GF-D8 (cell line): ENCODE results near the gene SLC47A2.
A peak's percentile ranks its signal among the peaks of the same experiment; 100 is the strongest.

Experiments
- DNase-seq: peaks from one replicate; lab custom pipeline; 2025; lab: John Stamatoyannopoulos, UW

The SLC47A2 gene

GRCh38 chr17:19727501-19728078, 11.2 kb upstream of the SLC47A2 start:
- no peak for DNase-seq

GRCh38 chr17:19726631-19727376, 10.4 kb upstream of the SLC47A2 start:
- DNase-seq = no peak

GRCh38 chr17:19725486-19725885, 9.1 kb upstream of the SLC47A2 start:
- no peak for DNase-seq

GRCh38 chr17:19724501-19725420, 8.4 kb upstream of the SLC47A2 start:
- peak; percentile 0 for DNase-seq

- no peak for DNase-seq
These were observed 7.6 kb upstream of the SLC47A2 start for GRCh38 chr17:19723964-19724363.

- no peak for DNase-seq
These were observed 4.4 kb upstream of the SLC47A2 start for GRCh38 chr17:19720631-19721426.

- no peak for DNase-seq
These were observed 3.8 kb upstream of the SLC47A2 start for GRCh38 chr17:19720210-19720475.

DNA sequence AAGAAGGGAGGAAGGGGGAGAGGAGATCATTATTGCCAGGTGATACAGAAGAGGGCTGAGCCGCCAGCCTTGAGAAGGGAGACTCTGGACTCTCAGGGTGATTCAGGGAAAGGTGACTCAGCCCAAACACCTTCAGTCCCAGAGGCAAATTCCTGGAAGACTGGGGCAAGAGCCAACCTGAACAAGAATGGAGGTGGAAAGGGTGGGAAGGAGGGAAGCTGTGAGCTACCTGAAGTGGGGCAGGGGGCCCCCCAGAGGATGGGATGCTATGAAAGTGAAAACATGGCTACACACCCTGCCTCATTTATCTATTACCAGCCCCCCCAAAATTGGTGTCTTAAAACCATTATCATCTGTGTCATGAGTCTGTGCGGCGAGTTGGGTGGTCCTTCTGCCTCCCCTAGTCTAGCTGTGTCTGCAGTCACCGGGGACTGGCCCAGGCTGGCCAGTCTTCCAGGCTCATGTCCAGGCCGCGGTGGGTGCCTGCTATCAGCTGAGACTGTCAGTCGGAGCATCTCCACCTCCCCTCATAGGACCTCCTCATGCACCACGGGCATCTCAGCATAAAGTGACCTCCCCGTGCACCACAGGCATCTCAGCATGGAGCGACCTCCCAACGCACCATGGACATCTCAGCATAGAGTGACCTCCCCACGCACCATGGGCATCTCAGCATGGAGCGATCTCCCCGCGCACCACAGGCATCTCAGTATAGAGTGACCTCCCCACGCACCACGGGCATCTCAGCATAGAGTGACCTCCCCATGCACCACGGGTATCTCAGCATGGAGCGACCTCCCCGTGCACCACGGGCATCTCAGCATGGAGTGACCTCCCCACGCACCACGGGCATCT, 3.2 kb upstream of the SLC47A2 start:
- no peak for DNase-seq

- no peak for DNase-seq
These were observed 2.4 kb upstream of the SLC47A2 start for GRCh38 chr17:19718613-19719354.

- no peak for DNase-seq
These were observed 1.7 kb upstream of the SLC47A2 start for GRCh38 chr17:19718041-19718612.

GRCh38 chr17:19717411-19717908, 1.1 kb upstream of the SLC47A2 start:
- DNase-seq = no peak

GRCh38 chr17:19717031-19717360, 612 bp upstream of the SLC47A2 start:
- no peak for DNase-seq

- DNase-seq = no peak
These were observed 1.6 kb downstream of the SLC47A2 start for GRCh38 chr17:19714542-19715411.

GRCh38 chr17:19713901-19714361, 2.5 kb downstream of the SLC47A2 start:
- no peak for DNase-seq

GRCh38 chr17:19713462-19713861, 2.9 kb downstream of the SLC47A2 start:
- no peak for DNase-seq

DNA sequence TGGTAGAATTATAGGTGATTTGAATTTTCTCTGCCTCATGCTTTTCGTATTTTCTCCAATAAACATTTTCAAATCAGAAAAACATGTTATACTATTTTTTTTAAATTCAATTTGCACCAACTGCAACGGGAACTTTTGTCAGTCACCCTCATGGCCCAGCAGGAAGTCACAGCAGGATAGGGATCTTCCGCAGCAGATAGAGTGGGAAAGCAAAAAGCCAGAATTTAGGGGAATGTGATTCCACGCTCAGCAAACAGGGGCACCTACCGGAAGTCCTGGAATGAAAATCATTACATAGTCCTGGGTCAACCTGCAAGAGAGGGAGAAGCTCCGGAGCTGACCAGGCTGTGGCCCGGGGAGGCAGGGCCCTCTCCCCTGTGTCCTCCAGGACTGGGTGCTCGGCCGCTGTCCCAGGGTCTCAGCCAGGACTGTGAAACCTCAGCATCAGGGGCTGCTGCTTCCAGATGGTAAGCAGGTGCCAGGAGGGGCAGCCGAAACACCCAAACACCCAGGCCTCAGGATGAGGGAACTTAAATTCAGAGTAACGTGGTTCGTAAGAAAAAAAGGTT, 3.9 kb downstream of the SLC47A2 start:
- DNase-seq = no peak

DNA sequence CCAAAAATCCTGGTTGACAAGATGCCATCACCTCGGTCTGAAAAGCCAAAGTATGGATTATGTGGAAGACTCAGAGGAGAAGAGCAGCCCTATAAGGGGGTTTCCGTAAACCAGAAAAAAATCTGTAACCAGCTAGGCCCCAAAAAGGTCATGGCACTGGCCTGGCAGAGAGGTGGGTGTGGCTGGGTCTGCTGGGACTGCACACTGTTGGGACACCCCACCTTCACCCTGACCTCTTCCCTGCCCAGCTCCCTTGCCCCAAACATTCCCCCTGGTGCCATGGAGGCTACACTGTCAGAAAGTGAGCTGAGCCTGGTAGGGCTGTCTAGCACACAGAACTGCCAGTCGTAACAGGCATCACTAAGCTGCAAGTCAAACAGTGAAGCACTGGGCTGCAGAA, 6.5 kb downstream of the SLC47A2 start:
- no peak for DNase-seq

- DNase-seq = no peak
These were observed 7.8 kb downstream of the SLC47A2 start for GRCh38 chr17:19708431-19709175.
